ENCODE measurements around the gene TPT1. TPM values are rescaled to one million over a fixed set of nuclear protein-coding genes. Genes with fewer than 3 reads are reported as not detected.
"Not testable (repeated sequence)": the region's sequence is repeated elsewhere in the genome, so short reads cannot be mapped to it uniquely, and the experiment has no call there.

The TPT1 gene
- total RNA-seq, 1 donor from 2014 or later = 2,772 TPM

- Mint-ChIP-seq H3K4me1 (no peaks in the 10 kb centered on the region), H3K27ac (no peak overlapping the region), H3K4me3 (no peak overlapping the region), H3K9me3 (no peaks in the 10 kb centered on the region), H3K36me3 (no peaks in the 10 kb centered on the region), H3K27me3 (ENCODE audit: low read depth) (peaks cover 7% of the 10 kb centered on the region)
- no peak for TF ChIP-seq CTCF (IDR thresholded peaks at IDR 0.05; ENCODE audit: unreplicated experiment)
- no peak for DNase-seq (ENCODE audit: low spot score in 2 of 2, unreplicated experiment in 2 of 2)
Measured at GRCh38 chr13:45300190-45300985, 40.6 kb downstream of the TPT1 start.

GRCh38 chr13:45299194-45299593, 41.8 kb downstream of the TPT1 start:
- Mint-ChIP-seq H3K27me3 (ENCODE audit: low read depth) (peaks cover 7% of the 10 kb centered on the region), H3K27ac (no peak overlapping the region), H3K4me1 (no peaks in the 10 kb centered on the region), H3K9me3 (no peaks in the 10 kb centered on the region), H3K36me3 (no peaks in the 10 kb centered on the region), H3K4me3 (no peak overlapping the region)
- DNase-seq (ENCODE audit: low spot score in 2 of 2, unreplicated experiment in 2 of 2) = no peak
- no peak for TF ChIP-seq CTCF (IDR thresholded peaks at IDR 0.05; ENCODE audit: unreplicated experiment)

- DNase-seq (ENCODE audit: low spot score in 2 of 2, unreplicated experiment in 2 of 2); H3K27ac Mint-ChIP-seq; H3K4me1 Mint-ChIP-seq; H3K27me3 Mint-ChIP-seq (ENCODE audit: low read depth); H3K4me3 Mint-ChIP-seq; H3K9me3 Mint-ChIP-seq; H3K36me3 Mint-ChIP-seq: not testable (repeated sequence)
Measured at GRCh38 chr13:45298550-45298949, 42.4 kb downstream of the TPT1 start.

- no peaks in the 10 kb centered on the region for H3K9me3 Mint-ChIP-seq
- no peaks in the 10 kb centered on the region for H3K36me3 Mint-ChIP-seq
- TF ChIP-seq CTCF (IDR thresholded peaks at IDR 0.05; ENCODE audit: unreplicated experiment) = no peak
- H3K27ac Mint-ChIP-seq = no peak overlapping the region
- H3K4me3 Mint-ChIP-seq = no peak overlapping the region
- H3K4me1 Mint-ChIP-seq = no peaks in the 10 kb centered on the region
- H3K27me3 Mint-ChIP-seq (ENCODE audit: low read depth) = peaks cover 7% of the 10 kb centered on the region
- no peak for DNase-seq (ENCODE audit: low spot score in 2 of 2, unreplicated experiment in 2 of 2)
Measured at GRCh38 chr13:45298206-45298505, 42.8 kb downstream of the TPT1 start.

- Mint-ChIP-seq H3K4me3 (no peak overlapping the region), H3K27ac (no peak overlapping the region), H3K4me1 (no peaks in the 10 kb centered on the region), H3K9me3 (no peaks in the 10 kb centered on the region), H3K36me3 (no peaks in the 10 kb centered on the region), H3K27me3 (ENCODE audit: low read depth) (peaks cover 6% of the 10 kb centered on the region)
- no peak for DNase-seq (ENCODE audit: low spot score in 2 of 2, unreplicated experiment in 2 of 2)
- no peak for TF ChIP-seq CTCF (IDR thresholded peaks at IDR 0.05; ENCODE audit: unreplicated experiment)
Measured at GRCh38 chr13:45297456-45298205, 43.4 kb downstream of the TPT1 start.

GRCh38 chr13:45296259-45296658, 44.7 kb downstream of the TPT1 start:
- no peak for DNase-seq (ENCODE audit: low spot score in 2 of 2, unreplicated experiment in 2 of 2)
- Mint-ChIP-seq H3K27me3 (ENCODE audit: low read depth) (peaks cover under 1% of the 10 kb centered on the region), H3K9me3 (no peaks in the 10 kb centered on the region), H3K36me3 (no peaks in the 10 kb centered on the region), H3K27ac (no peak overlapping the region), H3K4me3 (no peak overlapping the region), H3K4me1 (no peaks in the 10 kb centered on the region)
- TF ChIP-seq CTCF (IDR thresholded peaks at IDR 0.05; ENCODE audit: unreplicated experiment) = no peak

All from mesothelial cell of epicardium (in vitro differentiated cells).